Uterus (tissue), 2 donors: ENCODE measurements around the gene PRCP.
"Not testable (repeated sequence)": the region's sequence is repeated elsewhere in the genome, so short reads cannot be mapped to it uniquely, and the experiment has no call there.

ENCODE experiments used
- POLR2A ChIP-seq, 2 donors: fragments of 450-650 bp; IDR thresholded peaks; one replicate each; pipeline ENCODE4 v1.6.1; 2016; ENCODE audit warnings: antibody characterized with exemption in 2 of 2, mild to moderate bottlenecking in 1 of 2, moderate library complexity in 1 of 2
- TF ChIP-seq, protein P1 (sequence below), 4 experiments: fragments of 200-600 bp in 2 of 4; fragments of 450-650 bp in 2 of 4; sonication (generic) in 2 of 4; IDR thresholded peaks; one replicate each; pipeline ENCODE4 v1.5.1; 2016 to 2019; ENCODE audit warnings: antibody characterized with exemption in 4 of 4, mild to moderate bottlenecking in 2 of 4, moderate library complexity in 1 of 4

GRCh38 chr11:82919786-82920185 lies 19.6 kb upstream of the PRCP start:
- TF ChIP-seq, protein P1, sequence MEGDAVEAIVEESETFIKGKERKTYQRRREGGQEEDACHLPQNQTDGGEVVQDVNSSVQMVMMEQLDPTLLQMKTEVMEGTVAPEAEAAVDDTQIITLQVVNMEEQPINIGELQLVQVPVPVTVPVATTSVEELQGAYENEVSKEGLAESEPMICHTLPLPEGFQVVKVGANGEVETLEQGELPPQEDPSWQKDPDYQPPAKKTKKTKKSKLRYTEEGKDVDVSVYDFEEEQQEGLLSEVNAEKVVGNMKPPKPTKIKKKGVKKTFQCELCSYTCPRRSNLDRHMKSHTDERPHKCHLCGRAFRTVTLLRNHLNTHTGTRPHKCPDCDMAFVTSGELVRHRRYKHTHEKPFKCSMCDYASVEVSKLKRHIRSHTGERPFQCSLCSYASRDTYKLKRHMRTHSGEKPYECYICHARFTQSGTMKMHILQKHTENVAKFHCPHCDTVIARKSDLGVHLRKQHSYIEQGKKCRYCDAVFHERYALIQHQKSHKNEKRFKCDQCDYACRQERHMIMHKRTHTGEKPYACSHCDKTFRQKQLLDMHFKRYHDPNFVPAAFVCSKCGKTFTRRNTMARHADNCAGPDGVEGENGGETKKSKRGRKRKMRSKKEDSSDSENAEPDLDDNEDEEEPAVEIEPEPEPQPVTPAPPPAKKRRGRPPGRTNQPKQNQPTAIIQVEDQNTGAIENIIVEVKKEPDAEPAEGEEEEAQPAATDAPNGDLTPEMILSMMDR (IDR thresholded peaks at IDR 0.05), result not testable (repeated sequence)
- TF ChIP-seq POLR2A (IDR thresholded peaks at IDR 0.05), result not testable (repeated sequence)
